NCI-H146 treated with DMSO at 0.1 percent for 48 hours (cell line): ENCODE measurements around the gene TMEM184A.
A peak's percentile ranks its signal among the peaks of the same experiment; 100 is the strongest.
"Not testable (repeated sequence)": the region's sequence is repeated elsewhere in the genome, so short reads cannot be mapped to it uniquely, and the experiment has no call there.

Source experiments
- DNase-seq: peaks from one replicate; lab custom pipeline; 2025; ENCODE audit not compliant: unreplicated experiment; lab: John Stamatoyannopoulos, UW

The TMEM184A gene

GRCh38 chr7:1590887-1591286 lies 34.9 kb upstream of the TMEM184A start:
- no peak for DNase-seq

- DNase-seq: no peak
Measured at GRCh38 chr7:1590476-1590875, 34.5 kb upstream of the TMEM184A start.

- no peak for DNase-seq
Measured at GRCh38 chr7:1588978-1589377, 33.0 kb upstream of the TMEM184A start.

- DNase-seq: no peak
Measured at GRCh38 chr7:1587738-1588137, 31.7 kb upstream of the TMEM184A start.

GRCh38 chr7:1586827-1587705 lies 31.1 kb upstream of the TMEM184A start:
- DNase-seq: no peak

- DNase-seq: peak; percentile 19
Measured at GRCh38 chr7:1586126-1586826, 30.3 kb upstream of the TMEM184A start.

GRCh38 chr7:1585142-1585981 lies 29.4 kb upstream of the TMEM184A start:
- DNase-seq: no peak

GRCh38 chr7:1584700-1585099 lies 28.7 kb upstream of the TMEM184A start:
- no peak for DNase-seq

- DNase-seq: not testable (repeated sequence)
Measured at GRCh38 chr7:1583241-1583930, 27.4 kb upstream of the TMEM184A start.

GRCh38 chr7:1580422-1581030 lies 24.5 kb upstream of the TMEM184A start:
- no peak for DNase-seq

GRCh38 chr7:1579481-1580421 lies 23.7 kb upstream of the TMEM184A start:
- peak; percentile 16 for DNase-seq

GRCh38 chr7:1578513-1578912 lies 22.5 kb upstream of the TMEM184A start:
- DNase-seq: no peak

- no peak for DNase-seq
Measured at GRCh38 chr7:1576521-1577253, 20.7 kb upstream of the TMEM184A start.

GRCh38 chr7:1575809-1576208 lies 19.8 kb upstream of the TMEM184A start:
- no peak for DNase-seq

GRCh38 chr7:1572111-1572822 lies 16.3 kb upstream of the TMEM184A start:
- DNase-seq: no peak

- peak; percentile 39 for DNase-seq
Measured at GRCh38 chr7:1569833-1570632, 14.0 kb upstream of the TMEM184A start, which contains the start of gene PSMG3. Gene PSMG3 (minus strand): TSS chr7:1570032. CDS start chr7:1569339, 693 bp downstream.

- no peak for DNase-seq
Measured at GRCh38 chr7:1569440-1569832, 13.4 kb upstream of the TMEM184A start.
